Stimulated activated CD8-positive, alpha-beta memory T cell treated with anti-CD3 and anti-CD28 coated beads, Interleukin-4, amount 100 ng/mL, for 4 hours (primary cell): ENCODE data around the gene POLR1B.
"Not testable (repeated sequence)": the region's sequence is repeated elsewhere in the genome, so short reads cannot be mapped to it uniquely, and the experiment has no call there.

ENCODE experiments used
- DNase-seq, 2 donors: peaks; one replicate each; pipeline ENCODE4 v3.0.0-alpha.2; 2020; ENCODE audit warnings: low read depth in 2 of 2, low spot score in 1 of 2

POLR1B gene

GRCh38 chr2:112542123-112542983 lies at the start of gene POLR1B:
TSS of gene POLR1B (plus strand) at chr2:112542465. CDS start at chr2:112542495, 30 bp downstream.
- DNase-seq, result peak; percentile 54 to 57

- no peak for DNase-seq
Measured at GRCh38 chr2:112493048-112493447, 49.2 kb upstream of the POLR1B start.

GRCh38 chr2:112493858-112494648 lies 48.2 kb upstream of the POLR1B start:
- DNase-seq, result no peak

GRCh38 chr2:112494828-112495227 lies 47.4 kb upstream of the POLR1B start:
- no peak for DNase-seq

GRCh38 chr2:112495878-112496277 lies 46.4 kb upstream of the POLR1B start:
- DNase-seq, result not testable (repeated sequence)

GRCh38 chr2:112500850-112501484 lies 41.3 kb upstream of the POLR1B start:
- DNase-seq, result peak in 1 of 2 donors; percentile 11

GRCh38 chr2:112509239-112509998 lies 32.8 kb upstream of the POLR1B start:
- DNase-seq, result not testable (repeated sequence)

GRCh38 chr2:112516801-112517200 lies 25.5 kb upstream of the POLR1B start:
- DNase-seq, result no peak

- no peak for DNase-seq
Measured at GRCh38 chr2:112518807-112519206, 23.5 kb upstream of the POLR1B start.

- no peak for DNase-seq
Measured at GRCh38 chr2:112519506-112519905, 22.8 kb upstream of the POLR1B start.

- DNase-seq, result no peak
Measured at GRCh38 chr2:112520234-112520783, 22.0 kb upstream of the POLR1B start.

GRCh38 chr2:112523291-112523777 lies 18.9 kb upstream of the POLR1B start:
- no peak for DNase-seq

GRCh38 chr2:112524276-112524675 lies 18.0 kb upstream of the POLR1B start:
- not testable (repeated sequence) for DNase-seq

- no peak for DNase-seq
Measured at GRCh38 chr2:112528541-112528940, 13.7 kb upstream of the POLR1B start.

- DNase-seq, result no peak
Measured at GRCh38 chr2:112529757-112530156, 12.5 kb upstream of the POLR1B start.

GRCh38 chr2:112530728-112531127 lies 11.5 kb upstream of the POLR1B start:
- DNase-seq, result no peak

- no peak for DNase-seq
Measured at GRCh38 chr2:112534826-112535225, 7.4 kb upstream of the POLR1B start.

- DNase-seq, result not testable (repeated sequence)
Measured at GRCh38 chr2:112536665-112537064, 5.6 kb upstream of the POLR1B start.

- no peak for DNase-seq
Measured at GRCh38 chr2:112539306-112539705, 3.0 kb upstream of the POLR1B start.

GRCh38 chr2:112540906-112541305 lies 1.4 kb upstream of the POLR1B start:
- DNase-seq, result no peak
